ENCODE measurements around the gene PCDHA10.

GRCh38 chr5:140822281-140822629 lies 33.4 kb upstream of the PCDHA10 start:
- TF ChIP-seq CTCF (IDR thresholded peaks at IDR 0.05) (no peak), POLR2A (IDR thresholded peaks at IDR 0.05) (no peak)
